NOMO-1 (cell line): ENCODE measurements around the gene SND1.
"Not testable (repeated sequence)": the region's sequence is repeated elsewhere in the genome, so short reads cannot be mapped to it uniquely, and the experiment has no call there.

Source experiments
- DNase-seq, 2 experiments: peaks; one replicate each; lab custom pipeline; 2025; ENCODE audit not compliant: unreplicated experiment in 2 of 2; lab: John Stamatoyannopoulos, UW

The SND1 gene

DNA sequence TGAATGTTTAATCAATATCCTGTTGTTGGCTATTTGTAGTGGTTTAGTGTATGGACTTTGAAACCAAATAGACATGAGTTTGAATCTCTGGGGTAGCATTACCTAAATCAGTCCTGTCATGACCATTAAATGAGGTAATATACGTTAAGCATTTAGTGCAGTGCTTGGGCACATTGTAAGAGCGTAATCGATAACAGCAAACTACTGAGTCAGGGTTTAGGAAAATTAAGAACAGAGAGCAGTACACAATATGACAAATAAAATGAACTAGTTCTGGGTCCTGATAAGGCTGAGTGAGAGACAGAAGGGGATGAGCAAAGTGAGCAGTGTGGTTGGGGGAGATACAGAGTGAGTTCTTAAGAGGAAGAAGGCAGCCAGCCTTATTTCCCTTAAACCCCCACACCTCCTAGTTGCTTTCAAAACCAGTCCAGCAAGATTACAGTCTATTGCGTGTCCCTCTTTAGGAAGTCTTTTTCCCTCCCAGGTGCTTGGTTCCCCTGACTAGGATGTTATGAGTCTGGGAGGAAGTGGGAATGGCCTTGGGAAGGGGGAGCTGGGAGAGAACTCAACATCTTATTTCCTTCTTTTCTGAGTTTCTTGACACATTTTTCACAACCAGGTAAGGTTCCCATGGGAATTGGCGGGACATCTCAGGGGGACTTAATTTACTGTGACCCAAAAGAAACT, 171.0 kb downstream of the SND1 start:
- DNase-seq = no peak

DNA sequence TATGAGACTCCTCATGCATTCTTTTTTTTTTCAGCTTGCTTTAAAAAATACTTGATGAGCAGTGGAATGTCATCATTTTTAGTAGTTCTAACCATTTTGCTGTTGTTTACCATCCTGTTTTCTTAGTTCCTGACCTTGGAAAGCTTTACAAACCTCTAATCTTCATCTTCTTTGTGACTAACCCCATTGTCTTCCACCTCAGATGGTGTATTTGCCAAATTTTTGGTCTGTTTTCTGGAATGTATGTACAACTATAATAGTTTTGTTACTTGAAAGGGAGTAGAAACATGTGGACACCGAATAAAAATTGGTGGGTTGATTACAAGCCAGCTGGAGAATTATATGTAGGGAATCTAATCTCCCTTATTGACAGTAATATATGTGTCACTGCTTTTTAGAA, 172.7 kb downstream of the SND1 start:
- DNase-seq = no peak

DNA sequence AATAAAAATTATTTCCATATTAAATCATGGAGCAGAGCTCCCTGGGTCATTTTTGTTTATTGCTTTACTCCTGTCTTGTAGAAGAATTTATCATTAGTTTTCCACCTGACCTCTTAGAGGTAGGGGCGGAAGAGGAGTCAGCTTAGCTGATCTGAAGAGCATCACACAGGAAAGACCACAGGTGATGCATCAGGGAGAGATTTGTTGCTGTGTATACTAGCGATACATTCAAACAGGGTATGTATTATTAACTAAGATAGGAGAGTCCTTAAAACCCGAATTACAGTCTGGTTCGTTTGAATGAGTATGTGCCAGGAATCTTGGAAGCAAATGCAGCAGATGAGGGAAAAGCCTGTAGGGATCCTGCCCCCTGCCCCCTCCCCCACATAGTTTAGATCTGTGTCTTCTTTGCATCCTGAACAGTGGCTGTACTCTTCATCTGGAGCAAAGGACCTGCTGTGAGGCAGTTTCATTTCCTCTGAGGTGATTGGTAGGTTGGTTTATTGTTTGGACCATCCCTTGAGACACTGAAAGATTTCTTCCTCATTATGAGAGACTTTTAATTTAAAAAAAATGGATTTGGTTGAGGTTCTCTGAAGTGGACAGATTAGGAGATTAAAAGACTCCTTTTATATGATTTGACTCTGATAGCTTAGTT, 177.0 kb downstream of the SND1 start:
- peak in 1 of 2 experiments; percentile 4 for DNase-seq

DNA sequence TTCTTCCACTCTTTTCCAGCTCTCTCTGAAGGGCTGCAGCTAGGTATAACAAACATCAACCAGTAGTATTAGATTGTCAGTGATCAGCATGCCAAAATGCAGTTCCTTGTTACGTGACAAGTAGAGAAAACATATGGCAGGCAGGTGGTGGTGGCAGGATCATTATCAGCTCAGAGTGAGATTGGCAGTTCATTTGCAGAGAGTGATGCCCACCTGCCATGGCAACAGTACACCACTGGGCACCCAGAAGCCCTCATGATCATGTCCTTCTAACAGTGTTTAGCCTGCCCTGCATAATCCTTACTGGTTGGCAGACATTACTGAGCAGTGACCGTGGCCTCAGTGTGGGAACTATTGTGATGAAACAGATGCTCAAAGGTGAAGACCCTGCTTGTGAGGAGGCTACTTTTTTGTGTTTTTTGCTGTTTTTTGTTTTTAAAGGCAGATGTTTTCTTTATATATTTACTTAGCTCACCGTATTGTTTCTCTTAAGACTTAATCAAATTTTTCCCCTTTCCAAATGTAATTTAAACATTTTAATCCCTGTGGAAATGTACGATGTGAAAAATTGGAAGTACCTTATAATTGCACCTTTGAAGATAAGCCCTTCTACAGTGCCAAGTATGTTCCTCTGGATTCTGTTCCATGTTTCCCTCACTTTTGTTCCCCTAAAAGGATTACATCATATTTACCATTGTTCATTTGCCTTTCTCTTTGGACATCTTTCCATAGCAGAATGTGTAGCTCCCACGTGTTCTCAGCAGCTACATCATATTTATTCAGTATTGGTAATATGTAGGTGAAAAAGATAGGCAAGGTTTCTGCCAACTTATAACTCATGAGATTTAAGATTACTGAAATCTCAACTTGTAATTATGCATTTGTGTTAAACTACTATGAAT, 179.6 kb downstream of the SND1 start:
- no peak for DNase-seq

DNA sequence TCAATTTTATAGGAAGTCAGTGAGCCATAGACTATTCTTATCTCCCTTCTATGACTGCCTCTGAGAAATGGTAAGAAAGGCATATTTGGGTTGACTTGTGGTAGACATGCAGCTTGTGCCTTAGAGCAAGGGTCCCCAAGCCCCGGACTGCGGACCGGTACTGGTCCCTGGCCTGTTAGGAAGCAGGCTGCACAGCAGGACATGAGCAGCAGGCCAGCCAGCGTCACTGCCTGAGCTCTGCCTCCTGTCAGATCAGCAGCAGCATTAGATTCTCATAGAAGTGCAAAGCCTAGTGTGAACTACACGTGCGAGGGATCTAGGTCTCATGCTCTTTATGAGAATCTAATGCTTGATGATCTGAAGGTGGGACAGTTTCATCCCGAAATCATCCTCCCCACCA, 180.6 kb downstream of the SND1 start:
- DNase-seq = no peak

DNA sequence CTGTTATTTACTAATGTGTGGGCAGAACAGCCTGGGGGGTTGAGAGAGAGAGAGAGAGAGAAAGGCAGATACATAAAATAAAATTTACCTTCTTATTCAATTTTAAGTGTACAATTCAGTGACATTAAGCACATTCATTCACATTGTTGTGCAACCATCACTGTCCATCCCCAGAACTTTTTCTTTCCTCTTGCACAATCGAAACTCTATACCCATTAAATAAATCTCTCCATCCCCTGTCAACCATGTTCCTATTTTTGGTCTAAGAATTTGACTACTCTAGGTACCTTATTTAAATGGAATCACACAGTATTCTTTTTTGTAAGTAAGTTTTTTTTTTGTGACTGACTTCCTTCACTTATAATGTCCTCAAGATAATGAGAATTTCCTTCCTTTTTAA, 181.6 kb downstream of the SND1 start:
- DNase-seq = peak; percentile 32 to 60

DNA sequence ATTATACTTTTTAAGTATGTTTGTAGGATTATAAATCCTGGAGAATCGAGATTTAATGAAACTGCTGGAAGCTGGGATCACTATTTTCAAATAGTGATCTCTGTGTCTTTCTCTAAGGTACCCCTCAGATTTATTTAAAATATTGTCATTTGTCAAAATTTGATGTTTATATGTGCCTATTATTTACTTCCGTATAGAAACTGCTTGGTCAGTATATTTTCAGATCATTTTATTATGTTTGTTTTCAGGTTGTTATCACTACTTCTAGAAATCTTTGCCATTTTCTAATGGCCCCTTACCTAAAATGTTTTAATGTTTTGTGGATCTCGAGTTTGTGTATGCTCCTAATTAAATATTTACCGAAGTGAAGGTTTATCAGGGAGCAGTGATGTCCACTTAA, 183.7 kb downstream of the SND1 start:
- DNase-seq = no peak

DNA sequence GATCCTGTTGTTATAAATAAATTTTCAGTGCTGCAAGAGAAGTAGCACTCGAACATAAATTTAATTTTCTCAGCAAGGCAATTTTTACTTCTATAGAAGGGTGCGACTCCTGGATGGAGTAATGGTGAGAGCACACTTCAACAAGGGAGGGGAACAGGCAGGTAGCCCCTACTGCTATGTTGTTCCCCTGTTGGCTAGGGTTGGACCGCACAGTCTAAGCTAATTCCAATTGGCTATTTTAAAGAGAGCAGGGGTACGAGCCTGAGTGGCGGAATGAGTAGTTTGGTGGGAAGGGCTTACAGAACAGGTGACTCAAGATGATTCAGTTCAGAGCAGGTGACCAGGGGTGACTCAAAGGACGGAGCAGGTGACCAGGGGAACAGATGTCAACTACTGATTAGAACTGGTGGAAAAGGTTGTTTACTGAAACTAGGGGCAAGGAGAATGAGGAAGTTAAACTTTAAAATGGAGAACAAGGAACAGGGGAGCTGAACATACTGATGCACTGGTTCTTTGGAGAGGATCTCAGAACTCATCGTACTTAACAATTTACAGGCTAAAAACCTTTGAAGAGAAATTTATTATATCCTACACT, 185.9 kb downstream of the SND1 start:
- not testable (repeated sequence) for DNase-seq

DNA sequence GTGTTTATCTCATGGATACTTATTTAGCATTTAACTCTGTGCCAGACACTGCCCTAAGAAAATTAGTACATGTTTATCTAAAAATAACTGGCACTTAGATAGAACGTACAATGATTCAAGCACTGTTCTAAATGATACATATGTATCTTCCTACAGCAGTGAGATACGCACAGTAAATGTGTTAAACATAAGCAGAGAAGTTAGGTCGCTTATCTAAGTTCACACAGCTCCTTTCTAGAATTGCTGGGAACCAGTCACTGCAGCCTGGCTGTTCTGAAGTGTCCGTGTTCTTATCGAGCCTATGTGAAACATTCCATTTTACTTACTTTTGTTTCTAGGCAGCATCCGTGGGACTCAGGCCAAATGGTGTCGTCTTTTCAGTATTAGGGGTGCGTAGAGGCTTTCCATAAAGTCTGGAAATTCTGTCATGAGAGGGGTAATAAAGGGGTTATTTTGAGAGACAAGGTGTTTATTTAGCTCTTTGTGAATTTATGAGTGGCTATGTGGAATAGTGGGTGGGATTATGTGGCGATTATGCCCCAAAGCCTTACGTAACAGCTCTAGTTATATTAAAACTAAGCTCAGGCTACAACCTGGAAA, 186.9 kb downstream of the SND1 start:
- no peak for DNase-seq

DNA sequence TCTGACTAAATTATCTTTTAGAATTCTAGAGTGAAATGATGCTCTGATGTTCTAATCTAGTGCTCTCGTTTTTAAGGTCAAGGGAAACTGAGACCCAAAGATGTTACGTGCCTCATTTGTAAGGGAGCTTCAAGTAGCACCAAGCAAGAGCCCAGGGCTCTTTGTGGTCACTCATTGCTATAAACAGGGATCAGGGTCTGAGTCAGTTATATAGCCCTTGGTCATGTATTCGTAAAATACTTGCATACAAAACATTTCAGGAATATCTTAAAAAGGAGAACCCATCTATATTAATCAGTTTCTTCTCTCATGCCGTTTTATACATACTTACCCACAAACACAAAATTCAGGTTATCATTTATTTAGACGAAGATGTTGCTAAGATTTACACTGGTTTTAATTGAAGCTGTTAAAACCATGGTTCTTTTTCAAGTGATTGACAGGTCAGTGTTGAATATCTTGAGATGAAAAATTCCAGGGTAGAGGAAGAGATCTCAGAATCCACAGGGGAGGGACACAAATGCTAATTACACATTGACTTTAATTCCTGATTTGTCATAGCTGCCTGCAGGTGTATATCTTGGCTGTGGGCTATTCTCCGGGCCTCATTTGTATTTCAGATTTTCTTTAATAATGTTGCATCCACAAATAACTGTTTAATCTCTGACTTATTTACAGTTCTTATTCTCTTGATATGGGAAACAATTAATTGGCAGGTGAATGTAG, 188.4 kb downstream of the SND1 start:
- no peak for DNase-seq

DNA sequence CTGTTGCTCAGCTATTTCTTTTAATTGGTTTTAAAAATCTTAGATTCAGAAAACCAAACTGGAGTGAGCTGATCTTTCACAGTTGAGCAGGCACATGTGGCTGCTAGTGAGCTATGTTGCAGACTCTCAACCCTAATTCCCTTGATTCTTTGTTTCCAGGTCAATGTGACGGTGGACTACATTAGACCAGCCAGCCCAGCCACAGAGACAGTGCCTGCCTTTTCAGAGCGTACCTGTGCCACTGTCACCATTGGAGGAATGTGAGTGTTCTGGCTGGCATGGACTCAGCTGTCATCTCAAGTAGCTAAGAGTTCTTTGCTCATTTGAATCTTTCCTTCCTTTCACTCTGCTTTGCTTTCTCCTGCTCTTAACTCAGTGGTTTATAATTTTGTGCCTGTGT, 192.2 kb downstream of the SND1 start:
- DNase-seq = no peak

DNA sequence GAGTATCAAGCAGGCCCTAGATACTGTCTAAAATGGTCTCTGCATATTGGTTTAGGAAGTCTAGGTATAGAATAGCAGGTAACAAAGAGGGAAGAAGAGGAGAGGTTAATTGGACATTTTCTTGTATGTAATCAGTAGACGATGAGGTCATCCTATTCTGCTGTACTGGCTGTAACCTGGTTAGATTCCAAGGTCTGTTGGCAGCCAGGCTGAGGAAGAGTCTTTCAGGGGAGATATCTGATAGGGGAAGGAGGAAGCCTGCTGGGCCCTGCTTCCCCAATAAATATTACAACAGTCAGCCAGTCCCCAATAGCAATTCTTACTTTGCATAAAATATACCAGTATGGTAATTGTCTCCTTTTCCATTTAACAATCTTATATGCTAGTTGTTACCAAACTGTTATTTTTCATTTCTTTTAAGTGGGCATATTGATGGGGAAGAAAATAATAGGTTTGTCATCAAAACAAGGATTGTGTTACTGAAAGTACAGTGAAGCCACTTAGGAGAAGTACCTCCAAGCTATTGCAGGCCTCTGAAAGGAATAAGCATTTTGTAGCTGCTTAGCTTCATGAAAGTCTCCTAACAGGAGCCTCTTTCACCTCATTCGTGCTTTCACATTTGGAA, 192.8 kb downstream of the SND1 start:
- DNase-seq = no peak

DNA sequence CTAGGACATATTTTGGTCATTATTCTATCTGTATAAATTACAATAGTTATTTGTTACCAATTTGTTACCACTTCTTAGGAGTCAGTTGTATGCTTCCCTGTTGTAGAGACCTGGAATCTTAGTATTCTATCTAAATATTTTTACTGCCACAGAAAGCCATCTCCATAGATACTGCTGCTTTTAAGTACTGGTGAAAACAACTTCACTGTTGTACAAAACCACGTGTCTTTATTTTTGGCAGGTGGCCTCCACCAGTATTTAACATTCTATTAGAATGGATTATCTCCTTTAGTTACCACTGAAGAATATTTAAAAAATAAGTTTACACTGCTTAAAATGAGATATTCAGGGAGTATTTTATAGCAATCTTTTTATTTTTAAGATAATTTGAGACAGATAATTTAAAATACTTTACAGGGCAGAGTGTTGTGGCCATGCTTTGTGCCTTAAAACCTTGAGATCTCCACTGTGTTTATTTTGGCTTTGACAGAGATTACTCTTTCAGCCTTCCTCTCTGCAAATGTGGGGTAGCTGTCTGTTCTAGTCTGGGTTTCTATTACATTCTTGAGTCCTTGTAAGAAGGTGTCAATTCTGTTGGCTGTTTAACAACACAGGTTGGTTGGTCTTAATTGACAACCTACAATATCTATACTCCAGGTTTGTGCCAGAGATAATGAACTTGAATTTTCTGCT, 193.7 kb downstream of the SND1 start:
- no peak for DNase-seq

DNA sequence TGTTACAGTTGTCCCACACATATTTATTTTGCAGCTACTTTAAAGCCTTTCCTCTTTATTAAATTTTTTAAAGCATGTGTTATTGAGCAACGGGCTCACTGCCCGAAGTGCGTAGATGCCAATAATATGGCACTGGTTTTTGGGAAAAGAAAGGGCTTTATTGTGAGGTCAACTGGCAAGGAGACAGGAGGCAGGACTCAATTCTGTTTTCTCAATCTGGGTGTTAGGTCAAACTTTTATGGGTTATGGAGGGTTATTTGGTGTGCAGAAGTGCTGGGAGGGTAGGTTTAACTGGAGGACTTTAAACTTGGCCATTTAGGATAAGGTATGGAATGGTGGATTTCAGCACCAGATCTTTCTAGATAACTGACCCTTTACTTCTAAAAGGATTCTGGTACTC, 195.6 kb downstream of the SND1 start:
- DNase-seq = no peak

DNA sequence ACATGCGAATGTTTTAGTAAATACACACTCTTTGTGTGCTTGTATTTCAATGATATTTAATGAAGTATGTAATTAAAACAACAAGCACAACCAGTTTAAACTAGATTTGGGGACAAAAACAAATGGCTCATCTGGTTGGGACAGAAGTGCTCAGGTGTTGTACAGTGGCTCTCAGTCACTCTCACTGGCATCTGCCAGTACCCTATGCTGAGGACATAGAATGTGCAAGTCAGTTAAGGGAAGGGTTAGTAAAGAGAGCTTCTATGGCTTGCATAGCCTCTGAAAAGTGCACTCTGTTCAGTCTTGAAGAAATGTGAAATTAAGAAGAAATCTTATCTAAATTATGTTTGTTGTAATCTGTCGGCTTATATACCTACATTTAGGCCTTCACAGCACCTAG, 196.2 kb downstream of the SND1 start:
- DNase-seq = no peak

DNA sequence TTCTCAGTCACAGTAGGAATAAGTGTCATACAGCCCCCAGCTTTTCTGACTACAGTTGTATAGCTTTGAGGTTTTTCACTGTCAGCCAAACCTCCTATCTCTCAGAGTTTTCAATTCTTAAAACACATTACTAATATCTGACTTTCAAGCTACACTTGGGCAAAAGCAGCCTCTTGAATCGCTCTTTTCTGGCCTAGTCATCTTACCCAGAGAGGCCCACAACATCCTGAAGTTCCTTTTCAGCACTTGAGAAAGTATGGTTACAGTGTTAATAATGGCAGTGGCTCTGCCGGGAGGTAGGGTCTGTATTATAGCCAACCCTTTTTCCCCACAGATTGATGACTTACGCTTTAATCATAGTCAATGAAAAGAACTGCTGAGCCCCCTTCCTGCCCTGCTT, 198.2 kb downstream of the SND1 start:
- DNase-seq = no peak

DNA sequence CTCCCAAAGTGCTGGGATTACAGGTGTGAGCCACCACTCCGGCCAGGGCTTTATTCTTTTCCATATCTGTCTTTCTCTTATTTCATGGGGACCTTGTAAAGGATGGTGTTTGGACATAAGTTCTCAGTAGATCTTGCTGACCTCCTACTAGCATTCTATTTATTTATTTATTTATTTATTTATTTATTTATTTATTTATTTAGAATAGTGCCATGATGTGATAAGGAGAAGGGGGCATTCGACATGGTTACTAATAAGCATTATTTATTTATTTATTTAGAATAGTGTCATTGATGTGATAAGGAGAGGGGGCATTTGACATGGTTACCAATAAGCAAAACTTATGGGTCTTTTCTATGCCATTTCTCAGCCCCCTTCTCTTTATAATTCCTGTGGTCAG, 202.4 kb downstream of the SND1 start:
- DNase-seq = no peak

DNA sequence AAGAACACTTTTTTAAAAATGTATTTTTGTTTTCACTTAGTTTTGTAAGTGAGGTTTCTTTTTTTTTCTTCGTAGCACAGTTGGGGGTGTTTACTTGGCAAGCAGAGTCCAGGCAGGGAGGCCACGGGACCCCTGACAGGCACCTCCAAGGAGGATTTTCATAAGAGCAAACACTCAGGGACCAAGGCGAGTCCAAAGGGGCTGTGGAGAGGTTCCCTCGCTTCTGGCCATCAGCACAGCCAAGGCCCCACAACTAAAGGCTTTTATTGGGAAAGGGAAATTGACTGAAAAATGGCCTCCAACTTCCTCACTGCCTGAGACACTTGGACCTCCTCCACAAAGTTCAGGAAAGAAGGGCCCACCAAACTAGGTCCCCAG, 205.5 kb downstream of the SND1 start:
- no peak for DNase-seq
